Hepatocyte (in vitro differentiated cells): ENCODE data around the gene GCGR.

Experiments
- EZH2phosphoT487 ChIP-seq: fragments of 200-600 bp; sonication (generic); IDR thresholded peaks from one replicate; pipeline ENCODE4 v1.6.1; 2018; ENCODE audit warnings: antibody characterized with exemption, mild to moderate bottlenecking, low read depth, moderate library complexity; ENCODE audit not compliant: unreplicated experiment, severe bottlenecking
- TF ChIP-seq, protein P1 (sequence below): fragments of 200-600 bp; sonication (generic); IDR thresholded peaks from 2 replicates; pipeline ENCODE4 v1.5.1; 2016; ENCODE audit warnings: antibody characterized with exemption, mild to moderate bottlenecking; ENCODE audit not compliant: poor library complexity

DNA sequence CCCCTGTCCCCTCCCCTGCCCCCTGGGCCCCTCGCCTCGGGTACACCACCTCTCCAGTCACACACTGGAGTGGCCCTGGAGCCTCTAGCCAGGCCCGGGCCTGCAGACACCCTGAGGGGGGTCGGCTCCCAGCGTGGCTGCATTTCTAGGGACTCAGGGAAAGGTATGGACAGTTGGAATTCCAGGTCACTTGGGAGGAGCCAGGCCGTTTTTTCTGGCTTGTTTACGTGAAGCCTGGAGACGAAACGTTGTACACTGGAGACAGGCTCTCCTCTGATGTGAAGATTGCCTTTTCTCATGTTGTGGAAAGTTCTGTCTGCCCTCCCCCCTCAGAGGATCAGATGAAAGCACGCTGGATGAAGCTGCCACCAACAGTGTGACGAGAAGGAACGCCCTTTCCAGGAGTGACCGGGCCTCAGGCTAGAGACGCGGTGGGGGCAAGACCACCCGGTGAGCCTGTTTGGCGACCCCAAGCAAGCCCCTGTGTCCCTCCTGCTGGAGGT, 34.9 kb downstream of the GCGR start:
- TF ChIP-seq, protein P1, sequence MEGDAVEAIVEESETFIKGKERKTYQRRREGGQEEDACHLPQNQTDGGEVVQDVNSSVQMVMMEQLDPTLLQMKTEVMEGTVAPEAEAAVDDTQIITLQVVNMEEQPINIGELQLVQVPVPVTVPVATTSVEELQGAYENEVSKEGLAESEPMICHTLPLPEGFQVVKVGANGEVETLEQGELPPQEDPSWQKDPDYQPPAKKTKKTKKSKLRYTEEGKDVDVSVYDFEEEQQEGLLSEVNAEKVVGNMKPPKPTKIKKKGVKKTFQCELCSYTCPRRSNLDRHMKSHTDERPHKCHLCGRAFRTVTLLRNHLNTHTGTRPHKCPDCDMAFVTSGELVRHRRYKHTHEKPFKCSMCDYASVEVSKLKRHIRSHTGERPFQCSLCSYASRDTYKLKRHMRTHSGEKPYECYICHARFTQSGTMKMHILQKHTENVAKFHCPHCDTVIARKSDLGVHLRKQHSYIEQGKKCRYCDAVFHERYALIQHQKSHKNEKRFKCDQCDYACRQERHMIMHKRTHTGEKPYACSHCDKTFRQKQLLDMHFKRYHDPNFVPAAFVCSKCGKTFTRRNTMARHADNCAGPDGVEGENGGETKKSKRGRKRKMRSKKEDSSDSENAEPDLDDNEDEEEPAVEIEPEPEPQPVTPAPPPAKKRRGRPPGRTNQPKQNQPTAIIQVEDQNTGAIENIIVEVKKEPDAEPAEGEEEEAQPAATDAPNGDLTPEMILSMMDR = no peak
- TF ChIP-seq EZH2phosphoT487 = no peak
